Keratinocyte (primary cell): ENCODE results near the gene MX1. TPM values are rescaled to one million over a fixed set of nuclear protein-coding genes. Genes with fewer than 3 reads are reported as not detected.

ENCODE experiments used
- DNase-seq: peaks from one replicate; pipeline ENCODE4 v3.0.0-alpha.2; 2011; ENCODE audit warnings: low read depth, missing footprints, low spot score
- FAIRE-seq: peaks from 2 replicates; lab custom pipeline; 2011; peaks lifted over from hg19 to GRCh38; lab: Jason Lieb, UNC
- H2AFZ ChIP-seq: 2 replicates; pipeline ENCODE4 v1.6.0; 2012; ENCODE audit warnings: low read length, control low read depth, inconsistent platforms; ENCODE audit not compliant: control insufficient read depth
- H3K27ac ChIP-seq: 2 replicates; pipeline ENCODE4 v1.5.1; 2011; ENCODE audit warnings: low read length; ENCODE audit not compliant: control insufficient read depth, insufficient read depth
- H3K27me3 ChIP-seq: 3 replicates; pipeline ENCODE4 v1.6.0; 2011; ENCODE audit warnings: low read length; ENCODE audit not compliant: control insufficient read depth, insufficient read depth; ENCODE audit errors: extremely low read depth
- H3K36me3 ChIP-seq, 2 experiments: 2 replicates in 1 of 2; 3 replicates in 1 of 2; pipeline ENCODE4 v1.5.1; 2011; ENCODE audit warnings: low read length in 2 of 2, mild to moderate bottlenecking in 1 of 2; ENCODE audit not compliant: control insufficient read depth in 2 of 2, insufficient read depth in 2 of 2; ENCODE audit errors: extremely low read depth in 1 of 2
- H3K4me1 ChIP-seq: 3 replicates; pipeline ENCODE4 v1.5.1; 2011; ENCODE audit warnings: low read length; ENCODE audit not compliant: control insufficient read depth, insufficient read depth; ENCODE audit errors: extremely low read depth
- H3K4me2 ChIP-seq: 3 replicates; pipeline ENCODE4 v1.6.0; 2011; ENCODE audit warnings: low read depth, low read length; ENCODE audit not compliant: control insufficient read depth, insufficient read depth; ENCODE audit errors: extremely low read depth
- H3K4me3 ChIP-seq, 3 experiments: fragments of 200-600 bp in 1 of 3; sonication (generic) in 1 of 3; 2 replicates in 2 of 3; 3 replicates in 1 of 3; pipeline ENCODE4 v1.5.1; 2011 to 2016; ENCODE audit warnings: low read length in 3 of 3, mild to moderate bottlenecking in 3 of 3, control low read depth in 2 of 3, inconsistent platforms in 1 of 3, low read depth in 1 of 3, mixed read lengths in 1 of 3, mixed run types in 1 of 3, moderate library complexity in 1 of 3; ENCODE audit not compliant: control insufficient read depth in 2 of 3, insufficient read depth in 2 of 3; ENCODE audit errors: extremely low read depth in 1 of 3
- H3K79me2 ChIP-seq: 2 replicates; pipeline ENCODE4 v1.6.0; 2012; ENCODE audit warnings: low read length; ENCODE audit not compliant: control insufficient read depth, insufficient read depth
- H3K9ac ChIP-seq: 3 replicates; pipeline ENCODE4 v1.6.0; 2011; ENCODE audit warnings: low read length; ENCODE audit not compliant: control insufficient read depth, insufficient read depth; ENCODE audit errors: extremely low read depth
- H3K9me1 ChIP-seq: 3 replicates; pipeline ENCODE4 v1.6.0; 2011; ENCODE audit warnings: low read length; ENCODE audit not compliant: control insufficient read depth, insufficient read depth; ENCODE audit errors: extremely low read depth
- H3K9me3 ChIP-seq: 2 replicates; pipeline ENCODE4 v1.5.1; 2012; ENCODE audit warnings: low read depth, low read length; ENCODE audit not compliant: control insufficient read depth
- H4K20me1 ChIP-seq: 3 replicates; pipeline ENCODE4 v1.6.0; 2011; ENCODE audit warnings: low read length; ENCODE audit not compliant: control insufficient read depth, insufficient read depth; ENCODE audit errors: extremely low read depth
- CTCF ChIP-seq, 3 experiments: IDR thresholded peaks in 1 of 3; conservative IDR thresholded peaks in 1 of 3; optimal IDR thresholded peaks in 1 of 3; 2 replicates in 2 of 3; 3 replicates in 1 of 3; pipeline versions ENCODE3 to v1.5.1; 2011; ENCODE audit warnings: low read length in 3 of 3, mild to moderate bottlenecking in 3 of 3, moderate library complexity in 2 of 3, control low read depth in 1 of 3, inconsistent platforms in 1 of 3; ENCODE audit not compliant: insufficient read depth in 2 of 3; ENCODE audit errors: extremely low read depth in 1 of 3
- EZH2 ChIP-seq: IDR thresholded peaks from one replicate; pipeline ENCODE4 v1.6.1; 2012; ENCODE audit warnings: inconsistent platforms, mild to moderate bottlenecking, low read length, moderate library complexity
- dilution Hi-C: fragments of 300-500 bp; cut with MboI; formaldehyde crosslinking; loops from one replicate; pipeline ENCODE4 v1.7.0; 2020; ENCODE audit warnings: low sequenced_read_pairs; ENCODE audit not compliant: extremely low pct_ligation_motif_present
- polyA plus RNA-seq, 5 experiments: library from polyadenylated mRNA; depleted of rRNA in 3 of 5; stranded (reverse) in 3 of 5; stranded (forward) in 1 of 5; unstranded in 1 of 5; fragments of >200 nt; gene quantifications; 1 replicate in 1 of 5; 2 replicates in 3 of 5; 3 replicates in 1 of 5; pipeline versions ENCODE4 v1.2.1 to v1.2.3, GENCODE V29; 2011 to 2012; ENCODE audit warnings: missing spikeins in 2 of 5, low read depth in 1 of 5, low replicate concordance in 1 of 5

MX1 gene
- polyA plus RNA-seq, 1 donor (not counting 4 experiments of a cell fraction or from before 2014, with no cell fraction given) = 151 TPM

- FAIRE-seq = no peak
- Histone ChIP-seq H3K79me2 (no peaks in the 10 kb centered on the region), H3K36me3 (no peaks in the 10 kb centered on the region), H3K27me3 (peaks cover 25% of the 10 kb centered on the region), H3K27ac (no peak overlapping the region), H3K4me1 (no peaks in the 10 kb centered on the region), H3K4me3 (no peak overlapping the region), H3K9me1 (no peaks in the 10 kb centered on the region), H2AFZ (no peak overlapping the region), H3K4me2 (no peak overlapping the region), H3K9ac (no peak overlapping the region), H3K9me3 (no peaks in the 10 kb centered on the region), H4K20me1 (no peaks in the 10 kb centered on the region)
- dilution Hi-C loops = no loop called here
- no peak for DNase-seq
- TF ChIP-seq CTCF (optimal IDR thresholded peaks at IDR 0.05 in 1 of 3, IDR thresholded peaks at IDR 0.05 in 1 of 3, conservative IDR thresholded peaks at IDR 0.05 in 1 of 3; ENCODE audit: extremely low read depth in 1 of 3, insufficient read depth in 2 of 3, low read length in 3 of 3) (no peak), EZH2 (no peak)
These were observed 52.5 kb downstream of the MX1 start for GRCh38 chr21:41478319-41479177.

GRCh38 chr21:41479686-41480085 lies 53.6 kb downstream of the MX1 start:
- dilution Hi-C loops = no loop called here
- no peak overlapping the region for H3K27ac ChIP-seq
- TF ChIP-seq CTCF (optimal IDR thresholded peaks at IDR 0.05 in 1 of 3, IDR thresholded peaks at IDR 0.05 in 1 of 3, conservative IDR thresholded peaks at IDR 0.05 in 1 of 3; ENCODE audit: extremely low read depth in 1 of 3, insufficient read depth in 2 of 3, low read length in 3 of 3) (no peak), EZH2 (no peak)

More at GRCh38 chr21:41479686-41480085, 53.6 kb downstream of the MX1 start:
- no peaks in the 10 kb centered on the region for H3K9me1 ChIP-seq
- H3K36me3 ChIP-seq = no peaks in the 10 kb centered on the region
- no peaks in the 10 kb centered on the region for H3K79me2 ChIP-seq
- FAIRE-seq = no peak
- no peaks in the 10 kb centered on the region for H3K4me1 ChIP-seq
- peaks cover 25% of the 10 kb centered on the region for H3K27me3 ChIP-seq
- no peak overlapping the region for H2AFZ ChIP-seq
- no peaks in the 10 kb centered on the region for H4K20me1 ChIP-seq
- H3K9ac ChIP-seq = no peak overlapping the region
- no peak for DNase-seq
- no peaks in the 10 kb centered on the region for H3K9me3 ChIP-seq
- H3K4me2 ChIP-seq = no peak overlapping the region
- no peak overlapping the region for H3K4me3 ChIP-seq
